Neural cell (in vitro differentiated cells): ENCODE results near the gene HNRNPH2. TPM values are rescaled to one million over a fixed set of nuclear protein-coding genes. Genes with fewer than 3 reads are reported as not detected.

Experiments used
- H2AFZ ChIP-seq: fragments of 200-600, 300-800 bp; sonication (generic), shearing (Covaris generic); 2 replicates; pipeline ENCODE4 v1.6.0; 2014; ENCODE audit warnings: low read depth, mild to moderate bottlenecking, antibody characterized with exemption, low read length, moderate library complexity
- H3F3A ChIP-seq: fragments of 200-600 bp; shearing (Covaris generic); 2 replicates; pipeline ENCODE4 v1.6.1; 2016; ENCODE audit warnings: mild to moderate bottlenecking, moderate library complexity, mixed read lengths, antibody characterized with exemption, low read length; ENCODE audit not compliant: insufficient read depth, poor library complexity, severe bottlenecking
- H3K27ac ChIP-seq: fragments of 200-600, 300-800 bp; sonication (generic), shearing (Covaris generic); 2 replicates; pipeline ENCODE4 v1.5.1; 2014; ENCODE audit warnings: mild to moderate bottlenecking, low read length, moderate library complexity
- H3K27me3 ChIP-seq: fragments of 300-800, 200-600 bp; sonication (generic), shearing (Covaris generic); 2 replicates; pipeline ENCODE4 v1.6.0; 2014; ENCODE audit warnings: mild to moderate bottlenecking, low read depth, low read length, moderate library complexity; ENCODE audit not compliant: insufficient read depth
- H3K36me3 ChIP-seq: fragments of 300-800, 200-600 bp; sonication (generic), shearing (Covaris generic); 2 replicates; pipeline ENCODE4 v1.5.1; 2014; ENCODE audit warnings: mild to moderate bottlenecking, antibody characterized with exemption, low read length, moderate library complexity; ENCODE audit not compliant: insufficient read depth
- H3K4me2 ChIP-seq: fragments of 300-800, 200-600 bp; sonication (generic), shearing (Covaris generic); 2 replicates; pipeline ENCODE4 v1.6.0; 2014; ENCODE audit warnings: mild to moderate bottlenecking, low read length
- H3K4me3 ChIP-seq: fragments of 300-800, 200-600 bp; sonication (generic), shearing (Covaris generic); 2 replicates; pipeline ENCODE4 v1.5.1; 2014; ENCODE audit warnings: mild to moderate bottlenecking, low read length, moderate library complexity
- H3K79me2 ChIP-seq: fragments of 200-600 bp; shearing (Covaris generic); replicated peaks from 2 replicates; pipeline ENCODE4 v1.6.0; 2014; ENCODE audit warnings: mild to moderate bottlenecking, low read length, moderate library complexity; ENCODE audit not compliant: insufficient read depth
- H3K9ac ChIP-seq: fragments of 300-800, 200-600 bp; sonication (generic), shearing (Covaris generic); 2 replicates; pipeline ENCODE4 v1.6.1; 2016; ENCODE audit warnings: mild to moderate bottlenecking, low read length, mixed read lengths
- H3K9me2 ChIP-seq: fragments of 200-600 bp; shearing (Covaris generic); 2 replicates; pipeline ENCODE4 v1.6.1; 2016; ENCODE audit warnings: mild to moderate bottlenecking, low read length, mixed read lengths; ENCODE audit not compliant: insufficient read depth
- H3K9me3 ChIP-seq: fragments of 200-600, 300-800 bp; sonication (generic), shearing (Covaris generic); 2 replicates; pipeline ENCODE4 v1.6.1; 2016; ENCODE audit warnings: mild to moderate bottlenecking, mixed run types, low read length, moderate library complexity, mixed read lengths
- H4K20me1 ChIP-seq: fragments of 200-600 bp; shearing (Covaris generic); 2 replicates; pipeline ENCODE4 v1.6.1; 2016; ENCODE audit warnings: mild to moderate bottlenecking, mixed run types; ENCODE audit not compliant: insufficient read depth
- EP300 ChIP-seq: fragments of 450-650 bp; conservative IDR thresholded peaks from 2 replicates; pipeline ENCODE4 v1.6.1; 2014; ENCODE audit warnings: antibody characterized with exemption, mild to moderate bottlenecking, moderate library complexity; ENCODE audit not compliant: poor library complexity, severe bottlenecking
- EZH2 ChIP-seq: fragments of 200-600, 300-800 bp; shearing (Covaris generic), sonication (generic); IDR thresholded peaks from 2 replicates; pipeline ENCODE4 v1.6.1; 2014; ENCODE audit warnings: antibody characterized with exemption, low read length, borderline replicate concordance, mild to moderate bottlenecking; ENCODE audit not compliant: insufficient read depth, poor library complexity, severe bottlenecking
- MXI1 ChIP-seq: fragments of 450-650 bp; conservative IDR thresholded peaks from 2 replicates; pipeline ENCODE4 v1.6.1; 2014; ENCODE audit warnings: antibody characterized with exemption, mild to moderate bottlenecking; ENCODE audit not compliant: poor library complexity, severe bottlenecking
- POLR2AphosphoS5 ChIP-seq: IDR thresholded peaks from 2 replicates; pipeline ENCODE4 v1.6.1; 2012
- RAD21 ChIP-seq: fragments of 450-650 bp; conservative IDR thresholded peaks from 2 replicates; pipeline ENCODE4 v1.6.1; 2014; ENCODE audit warnings: antibody characterized with exemption, mild to moderate bottlenecking, moderate library complexity
- SMC3 ChIP-seq: fragments of 450-650 bp; conservative IDR thresholded peaks from 2 replicates; pipeline ENCODE4 v1.6.1; 2014; ENCODE audit warnings: antibody characterized with exemption, mild to moderate bottlenecking, moderate library complexity; ENCODE audit not compliant: poor library complexity
- TAF1 ChIP-seq: IDR thresholded peaks from 2 replicates; pipeline ENCODE4 v1.6.1; 2012; ENCODE audit warnings: low read depth
- polyA plus RNA-seq: library from polyadenylated mRNA; depleted of rRNA; stranded (reverse); fragments of >200 nt; gene quantifications from 2 replicates; pipeline ENCODE4 v1.2.3, GENCODE V29; 2014
- TF ChIP-seq, protein P1 (sequence below): fragments of 450-650 bp; IDR thresholded peaks from 2 replicates; pipeline ENCODE4 v1.5.1; 2014; ENCODE audit warnings: antibody characterized with exemption, mild to moderate bottlenecking, moderate library complexity; ENCODE audit not compliant: poor library complexity, severe bottlenecking
- TF ChIP-seq, protein P2 (sequence below): IDR thresholded peaks from 2 replicates; pipeline ENCODE4 v1.6.1; 2012; ENCODE audit warnings: borderline replicate concordance

The HNRNPH2 gene
- polyA plus RNA-seq, 1 donor from 2014 or later: 167 TPM

DNA sequence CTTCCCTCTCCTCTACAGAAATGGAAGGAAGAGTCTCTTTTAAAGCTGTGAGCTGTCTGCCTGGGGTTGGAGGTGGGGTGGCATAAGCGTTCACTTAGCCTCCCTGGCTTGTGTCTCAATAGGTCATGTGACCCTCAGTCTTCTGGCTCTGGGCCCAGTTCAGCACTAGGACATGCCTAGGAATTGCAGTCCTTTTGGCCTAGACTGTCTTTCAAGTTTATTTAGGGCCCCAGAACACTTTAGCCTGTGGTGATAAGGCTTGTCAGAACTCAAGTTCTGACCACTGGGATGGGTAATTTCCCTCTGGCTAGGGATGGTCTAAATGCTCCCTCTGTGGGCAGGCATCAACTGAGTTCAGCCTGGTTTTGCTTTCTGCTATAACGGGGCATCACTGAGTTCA is 42.9 kb downstream of the HNRNPH2 start:
- H3F3A ChIP-seq: no peaks in the 10 kb centered on the region
- H4K20me1 ChIP-seq: no peaks in the 10 kb centered on the region
- no peak overlapping the region for H2AFZ ChIP-seq
- H3K4me3 ChIP-seq: no peak overlapping the region
- H3K9me3 ChIP-seq: no peaks in the 10 kb centered on the region
- no peaks in the 10 kb centered on the region for H3K27me3 ChIP-seq
- H3K27ac ChIP-seq: no peak overlapping the region
- no peak overlapping the region for H3K4me2 ChIP-seq
- no peak for TF ChIP-seq RAD21
- H3K9ac ChIP-seq: no peak overlapping the region
- H3K36me3 ChIP-seq: no peaks in the 10 kb centered on the region
- H3K79me2 ChIP-seq: no peaks in the 10 kb centered on the region
- no peaks in the 10 kb centered on the region for H3K9me2 ChIP-seq

DNA sequence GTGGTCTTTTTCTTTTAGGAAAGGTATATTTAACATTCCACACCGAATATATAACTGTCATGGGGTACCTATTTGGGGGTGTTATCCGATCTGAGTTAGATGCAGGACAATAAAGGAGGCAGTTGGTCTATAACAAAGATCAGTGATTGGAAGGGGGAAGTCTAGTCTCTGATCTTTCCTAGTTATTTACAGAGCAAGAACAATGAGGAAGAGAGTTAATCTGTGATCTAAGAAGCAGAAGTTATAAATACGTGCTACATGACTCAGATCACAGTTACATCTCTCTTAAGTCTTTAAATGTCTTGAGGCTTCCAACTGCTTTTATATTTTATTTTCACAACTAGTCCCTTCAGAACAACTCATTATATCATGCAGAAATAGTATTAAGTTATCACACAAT is 44.0 kb downstream of the HNRNPH2 start:
- no peak overlapping the region for H2AFZ ChIP-seq
- no peaks in the 10 kb centered on the region for H3K79me2 ChIP-seq
- H3K4me2 ChIP-seq: no peak overlapping the region
- no peaks in the 10 kb centered on the region for H3K36me3 ChIP-seq
- H3K9me3 ChIP-seq: no peaks in the 10 kb centered on the region
- H3K9ac ChIP-seq: no peak overlapping the region
- H3K27ac ChIP-seq: no peak overlapping the region
- no peaks in the 10 kb centered on the region for H3F3A ChIP-seq
- no peaks in the 10 kb centered on the region for H3K9me2 ChIP-seq
- no peaks in the 10 kb centered on the region for H4K20me1 ChIP-seq
- H3K4me3 ChIP-seq: no peak overlapping the region
- no peaks in the 10 kb centered on the region for H3K27me3 ChIP-seq
- TF ChIP-seq RAD21 (no peak), POLR2AphosphoS5 (no peak), EZH2 (no peak), EP300 (no peak), SMC3 (no peak), TAF1 (no peak), MXI1 (no peak)
- TF ChIP-seq, protein P1, sequence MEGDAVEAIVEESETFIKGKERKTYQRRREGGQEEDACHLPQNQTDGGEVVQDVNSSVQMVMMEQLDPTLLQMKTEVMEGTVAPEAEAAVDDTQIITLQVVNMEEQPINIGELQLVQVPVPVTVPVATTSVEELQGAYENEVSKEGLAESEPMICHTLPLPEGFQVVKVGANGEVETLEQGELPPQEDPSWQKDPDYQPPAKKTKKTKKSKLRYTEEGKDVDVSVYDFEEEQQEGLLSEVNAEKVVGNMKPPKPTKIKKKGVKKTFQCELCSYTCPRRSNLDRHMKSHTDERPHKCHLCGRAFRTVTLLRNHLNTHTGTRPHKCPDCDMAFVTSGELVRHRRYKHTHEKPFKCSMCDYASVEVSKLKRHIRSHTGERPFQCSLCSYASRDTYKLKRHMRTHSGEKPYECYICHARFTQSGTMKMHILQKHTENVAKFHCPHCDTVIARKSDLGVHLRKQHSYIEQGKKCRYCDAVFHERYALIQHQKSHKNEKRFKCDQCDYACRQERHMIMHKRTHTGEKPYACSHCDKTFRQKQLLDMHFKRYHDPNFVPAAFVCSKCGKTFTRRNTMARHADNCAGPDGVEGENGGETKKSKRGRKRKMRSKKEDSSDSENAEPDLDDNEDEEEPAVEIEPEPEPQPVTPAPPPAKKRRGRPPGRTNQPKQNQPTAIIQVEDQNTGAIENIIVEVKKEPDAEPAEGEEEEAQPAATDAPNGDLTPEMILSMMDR: no peak
- TF ChIP-seq, protein P2, sequence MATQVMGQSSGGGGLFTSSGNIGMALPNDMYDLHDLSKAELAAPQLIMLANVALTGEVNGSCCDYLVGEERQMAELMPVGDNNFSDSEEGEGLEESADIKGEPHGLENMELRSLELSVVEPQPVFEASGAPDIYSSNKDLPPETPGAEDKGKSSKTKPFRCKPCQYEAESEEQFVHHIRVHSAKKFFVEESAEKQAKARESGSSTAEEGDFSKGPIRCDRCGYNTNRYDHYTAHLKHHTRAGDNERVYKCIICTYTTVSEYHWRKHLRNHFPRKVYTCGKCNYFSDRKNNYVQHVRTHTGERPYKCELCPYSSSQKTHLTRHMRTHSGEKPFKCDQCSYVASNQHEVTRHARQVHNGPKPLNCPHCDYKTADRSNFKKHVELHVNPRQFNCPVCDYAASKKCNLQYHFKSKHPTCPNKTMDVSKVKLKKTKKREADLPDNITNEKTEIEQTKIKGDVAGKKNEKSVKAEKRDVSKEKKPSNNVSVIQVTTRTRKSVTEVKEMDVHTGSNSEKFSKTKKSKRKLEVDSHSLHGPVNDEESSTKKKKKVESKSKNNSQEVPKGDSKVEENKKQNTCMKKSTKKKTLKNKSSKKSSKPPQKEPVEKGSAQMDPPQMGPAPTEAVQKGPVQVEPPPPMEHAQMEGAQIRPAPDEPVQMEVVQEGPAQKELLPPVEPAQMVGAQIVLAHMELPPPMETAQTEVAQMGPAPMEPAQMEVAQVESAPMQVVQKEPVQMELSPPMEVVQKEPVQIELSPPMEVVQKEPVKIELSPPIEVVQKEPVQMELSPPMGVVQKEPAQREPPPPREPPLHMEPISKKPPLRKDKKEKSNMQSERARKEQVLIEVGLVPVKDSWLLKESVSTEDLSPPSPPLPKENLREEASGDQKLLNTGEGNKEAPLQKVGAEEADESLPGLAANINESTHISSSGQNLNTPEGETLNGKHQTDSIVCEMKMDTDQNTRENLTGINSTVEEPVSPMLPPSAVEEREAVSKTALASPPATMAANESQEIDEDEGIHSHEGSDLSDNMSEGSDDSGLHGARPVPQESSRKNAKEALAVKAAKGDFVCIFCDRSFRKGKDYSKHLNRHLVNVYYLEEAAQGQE: no peak

DNA sequence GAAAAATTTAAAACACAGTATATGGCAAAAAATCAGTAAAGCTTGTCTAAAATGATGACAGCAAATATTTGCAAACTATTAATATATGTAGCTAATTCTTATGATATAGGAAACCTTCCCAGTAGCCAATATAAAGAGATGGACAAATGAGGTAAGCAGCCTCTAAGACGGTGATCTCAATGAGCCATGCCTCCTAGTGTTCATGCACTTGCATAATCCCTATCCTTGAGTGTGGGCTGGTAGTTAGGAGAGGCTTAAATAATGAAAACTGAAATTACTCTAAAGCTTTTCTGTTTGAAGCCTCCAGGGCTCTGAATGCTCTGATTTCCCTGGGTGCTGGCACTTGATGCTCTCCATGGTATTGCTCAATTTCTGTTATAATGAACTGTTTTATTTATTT is 52.6 kb downstream of the HNRNPH2 start:
- H2AFZ ChIP-seq: no peak overlapping the region
- no peak overlapping the region for H3K27ac ChIP-seq
- H3K9me3 ChIP-seq: no peaks in the 10 kb centered on the region
- H4K20me1 ChIP-seq: no peaks in the 10 kb centered on the region
- TF ChIP-seq, protein P2: no peak
- TF ChIP-seq, protein P1: no peak
- TF ChIP-seq POLR2AphosphoS5 (no peak), RAD21 (no peak), EP300 (no peak), MXI1 (no peak), TAF1 (no peak), SMC3 (no peak), EZH2 (no peak)
- no peak overlapping the region for H3K9ac ChIP-seq
- no peaks in the 10 kb centered on the region for H3K79me2 ChIP-seq
- H3K4me3 ChIP-seq: no peak overlapping the region
- no peaks in the 10 kb centered on the region for H3F3A ChIP-seq
- H3K27me3 ChIP-seq: no peaks in the 10 kb centered on the region
- H3K9me2 ChIP-seq: no peaks in the 10 kb centered on the region
- H3K36me3 ChIP-seq: no peaks in the 10 kb centered on the region
- no peak overlapping the region for H3K4me2 ChIP-seq
